H9 (cell line): ENCODE measurements around the gene PHOSPHO1. TPM values are rescaled to one million over a fixed set of nuclear protein-coding genes. Genes with fewer than 3 reads are reported as not detected.

Experiments
- DNase-seq: peaks from one replicate; pipeline ENCODE4 v3.0.0-alpha.2; 2017
- H2AFZ ChIP-seq: one replicate; pipeline ENCODE4 v1.6.1; 2013; ENCODE audit warnings: mild to moderate bottlenecking, low read length, control low read depth, moderate library complexity
- H2AK5ac ChIP-seq: 2 replicates; pipeline ENCODE4 v1.6.1; 2013; ENCODE audit warnings: low read length, control low read depth, mixed read lengths; ENCODE audit not compliant: insufficient read length
- H2BK120ac ChIP-seq: one replicate; pipeline ENCODE4 v1.6.1; 2013; ENCODE audit warnings: low read depth, mild to moderate bottlenecking, low read length, control low read depth, inconsistent platforms; ENCODE audit not compliant: poor library complexity, severe bottlenecking
- H2BK12ac ChIP-seq: 2 replicates; pipeline ENCODE4 v1.6.1; 2013; ENCODE audit warnings: low read length, control low read depth, mixed read lengths, low read depth; ENCODE audit not compliant: insufficient read length
- H2BK15ac ChIP-seq: 2 replicates; pipeline ENCODE4 v1.6.1; 2013; ENCODE audit warnings: low read depth, low read length, control low read depth
- H2BK20ac ChIP-seq: one replicate; pipeline ENCODE4 v1.6.1; 2013; ENCODE audit warnings: low read depth, mild to moderate bottlenecking, low read length, control low read depth, inconsistent platforms; ENCODE audit not compliant: poor library complexity, severe bottlenecking
- H2BK5ac ChIP-seq: 2 replicates; pipeline ENCODE4 v1.6.1; 2013; ENCODE audit warnings: low read length, control low read depth, mixed read lengths; ENCODE audit not compliant: insufficient read length
- H3K14ac ChIP-seq: 2 replicates; pipeline ENCODE4 v1.6.1; 2013; ENCODE audit warnings: low read length, control low read depth; ENCODE audit not compliant: insufficient read depth
- H3K18ac ChIP-seq: 2 replicates; pipeline ENCODE4 v1.6.1; 2013; ENCODE audit warnings: low read depth, mild to moderate bottlenecking, mixed read lengths, low read length, control low read depth; ENCODE audit not compliant: insufficient read length
- H3K23ac ChIP-seq: 2 replicates; pipeline ENCODE4 v1.6.1; 2013; ENCODE audit warnings: low read length, control low read depth, mixed read lengths, low read depth; ENCODE audit not compliant: insufficient read length
- H3K23me2 ChIP-seq: 2 replicates; pipeline ENCODE4 v1.6.1; 2013; ENCODE audit warnings: low read depth, mild to moderate bottlenecking, mixed read lengths, low read length, control low read depth; ENCODE audit not compliant: insufficient read length, poor library complexity, severe bottlenecking
- H3K27ac ChIP-seq: 2 replicates; pipeline ENCODE4 v1.5.1; 2013; ENCODE audit warnings: low read length, control low read depth, mixed read lengths, low read depth; ENCODE audit not compliant: insufficient read length
- H3K27me3 ChIP-seq: 2 replicates; pipeline ENCODE4 v1.6.1; 2013; ENCODE audit warnings: low read length, control low read depth, inconsistent platforms; ENCODE audit not compliant: insufficient read depth
- H3K4ac ChIP-seq: 2 replicates; pipeline ENCODE4 v1.6.1; 2013; ENCODE audit warnings: low read depth, mild to moderate bottlenecking, control low read depth, inconsistent platforms, low read length, moderate library complexity
- H3K4me1 ChIP-seq: 2 replicates; pipeline ENCODE4 v1.6.1; 2013; ENCODE audit warnings: low read length, control low read depth, inconsistent platforms; ENCODE audit not compliant: insufficient read depth
- H3K4me2 ChIP-seq: 2 replicates; pipeline ENCODE4 v1.6.1; 2013; ENCODE audit warnings: low read length, control low read depth, mixed read lengths; ENCODE audit not compliant: insufficient read length, insufficient read depth
- H3K56ac ChIP-seq: 2 replicates; pipeline ENCODE4 v1.6.1; 2013; ENCODE audit warnings: low read depth, mild to moderate bottlenecking, mixed read lengths, low read length, control low read depth; ENCODE audit not compliant: insufficient read length
- H3K79me1 ChIP-seq: 2 replicates; pipeline ENCODE4 v1.6.1; 2013; ENCODE audit warnings: low read depth, mild to moderate bottlenecking, moderate library complexity, low read length, control low read depth, inconsistent platforms; ENCODE audit not compliant: insufficient read depth, poor library complexity, severe bottlenecking
- H3K79me2 ChIP-seq: 2 replicates; pipeline ENCODE4 v1.6.1; 2013; ENCODE audit warnings: low read length, control low read depth, inconsistent platforms; ENCODE audit not compliant: insufficient read depth
- H3K9ac ChIP-seq: 2 replicates; pipeline ENCODE4 v1.6.1; 2013; ENCODE audit warnings: low read length, control low read depth, mixed read lengths; ENCODE audit not compliant: insufficient read length; ENCODE audit errors: extremely low read depth
- H3K9me3 ChIP-seq: one replicate; pipeline ENCODE4 v1.6.1; 2013; ENCODE audit warnings: low read depth, low read length, inconsistent platforms; ENCODE audit not compliant: control insufficient read depth
- H3T11ph ChIP-seq: one replicate; pipeline ENCODE4 v1.6.1; 2013; ENCODE audit warnings: mild to moderate bottlenecking, low read length, control low read depth, inconsistent platforms
- H4K20me1 ChIP-seq: one replicate; pipeline ENCODE4 v1.6.1; 2013; ENCODE audit not compliant: control insufficient read depth, insufficient read length, insufficient read depth
- H4K5ac ChIP-seq: 2 replicates; pipeline ENCODE4 v1.6.1; 2013; ENCODE audit warnings: low read depth, mild to moderate bottlenecking, mixed read lengths, low read length, control low read depth; ENCODE audit not compliant: insufficient read length
- H4K8ac ChIP-seq: replicated peaks from 2 replicates; pipeline ENCODE4 v1.6.1; 2013; ENCODE audit warnings: low read length, control low read depth, mixed read lengths, low read depth; ENCODE audit not compliant: insufficient read length
- H4K91ac ChIP-seq: 2 replicates; pipeline ENCODE4 v1.6.1; 2013; ENCODE audit warnings: low read depth, mild to moderate bottlenecking, moderate library complexity, mixed read lengths, low read length, control low read depth; ENCODE audit not compliant: insufficient read length
- H3K27ac Mint-ChIP-seq, 3 experiments: 2 replicates in 2 of 3; 3 replicates in 1 of 3; pipeline ENCODE4 v1.8.0; 2020 to 2021; ENCODE audit warnings: mixed read lengths in 3 of 3, mild to moderate bottlenecking in 1 of 3, moderate library complexity in 1 of 3
- H3K27me3 Mint-ChIP-seq: 2 replicates; pipeline ENCODE4 v1.8.0; 2021; ENCODE audit warnings: low read depth, mild to moderate bottlenecking, moderate library complexity, mixed read lengths
- H3K36me3 Mint-ChIP-seq, 3 experiments: 2 replicates in 2 of 3; 3 replicates in 1 of 3; pipeline ENCODE4 v1.8.0; 2020 to 2021; ENCODE audit warnings: low read depth in 3 of 3, mixed read lengths in 3 of 3; ENCODE audit not compliant: insufficient read depth in 1 of 3
- H3K4me1 Mint-ChIP-seq, 2 experiments: 2 replicates each; pipeline ENCODE4 v1.8.0; 2020; ENCODE audit warnings: mixed read lengths in 2 of 2
- H3K4me3 Mint-ChIP-seq, 2 experiments: 2 replicates in 1 of 2; 3 replicates in 1 of 2; pipeline ENCODE4 v1.8.0; 2020 to 2021; ENCODE audit warnings: mild to moderate bottlenecking in 2 of 2, mixed read lengths in 2 of 2, moderate library complexity in 1 of 2
- H3K9me3 Mint-ChIP-seq, 2 experiments: 2 replicates in 1 of 2; 3 replicates in 1 of 2; pipeline ENCODE4 v1.8.0; 2020; ENCODE audit warnings: mild to moderate bottlenecking in 2 of 2, mixed read lengths in 2 of 2, moderate library complexity in 1 of 2
- WGBS: extraction: QIAGEN DNeasy Blood & Tissue Kit; methylation state at CpG from one replicate; pipeline ENCODE4 v1.1.7; 2013; ENCODE audit warnings: missing lambda C conversion rate, low lambda C conversion rate, mixed read lengths; ENCODE audit not compliant: insufficient read length; ENCODE audit errors: extremely low coverage; 5-methylcytosine and 5-hydroxymethylcytosine counted together
- total RNA-seq: library from RNA; stranded (reverse); gene quantifications from 2 replicates; pipeline ENCODE4 v1.2.1, GENCODE V29; 2021
- TF ChIP-seq, protein P1 (sequence below): fragments of 200-600 bp; sonication (generic); conservative IDR thresholded peaks from 3 replicates; pipeline ENCODE4 v1.8.0; 2021; ENCODE audit warnings: antibody characterized with exemption, mild to moderate bottlenecking

Gene PHOSPHO1
- total RNA-seq, 1 experiment from 2014 or later = 0.63 TPM

DNA sequence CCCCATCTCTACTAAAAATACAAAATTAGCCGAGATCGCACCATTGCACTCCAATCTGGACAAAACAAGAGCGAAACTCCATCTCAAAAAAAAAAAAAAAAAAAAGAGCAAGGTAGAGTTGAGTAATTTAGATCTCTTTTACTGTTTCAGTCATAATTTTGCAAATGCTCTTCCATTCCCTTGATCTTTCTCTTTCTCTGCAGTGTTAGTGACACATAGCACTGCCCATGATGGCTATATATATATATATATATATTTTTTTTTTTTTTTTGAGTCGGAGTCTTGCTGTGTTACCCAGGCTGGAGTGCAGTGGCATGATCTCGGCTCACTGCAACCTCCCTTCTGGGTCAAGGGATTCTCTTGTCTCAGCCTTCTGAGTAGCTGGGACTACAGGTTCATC is 12.2 kb upstream of the PHOSPHO1 start:
- Histone ChIP-seq H3T11ph (no peak overlapping the region), H3K79me1 (no peaks in the 10 kb centered on the region), H3K9ac (no peak overlapping the region), H2BK15ac (no peak overlapping the region), H2BK12ac (no peak overlapping the region), H3K4ac (no peak overlapping the region), H2BK20ac (no peak overlapping the region), H4K8ac (no peak overlapping the region), H3K56ac (no peak overlapping the region), H4K20me1 (no peaks in the 10 kb centered on the region), H2BK5ac (no peak overlapping the region), H3K18ac (no peak overlapping the region), H2AK5ac (no peak overlapping the region), H3K27ac (no peak overlapping the region), H2BK120ac (no peak overlapping the region), H3K79me2 (no peaks in the 10 kb centered on the region), H4K91ac (no peak overlapping the region), H3K4me1 (no peaks in the 10 kb centered on the region), H3K23me2 (no peaks in the 10 kb centered on the region), H3K14ac (no peak overlapping the region), H4K5ac (no peak overlapping the region), H3K9me3 (no peaks in the 10 kb centered on the region), H3K23ac (no peak overlapping the region), H2AFZ (no peak overlapping the region), H3K27me3 (no peaks in the 10 kb centered on the region), H3K4me2 (no peak overlapping the region)
- H3K27me3 Mint-ChIP-seq = peaks cover 2% of the 10 kb centered on the region
- no peak overlapping the region for H3K27ac Mint-ChIP-seq
- H3K36me3 Mint-ChIP-seq = no peaks in the 10 kb centered on the region
- DNase-seq = no peak
- TF ChIP-seq, protein P1, sequence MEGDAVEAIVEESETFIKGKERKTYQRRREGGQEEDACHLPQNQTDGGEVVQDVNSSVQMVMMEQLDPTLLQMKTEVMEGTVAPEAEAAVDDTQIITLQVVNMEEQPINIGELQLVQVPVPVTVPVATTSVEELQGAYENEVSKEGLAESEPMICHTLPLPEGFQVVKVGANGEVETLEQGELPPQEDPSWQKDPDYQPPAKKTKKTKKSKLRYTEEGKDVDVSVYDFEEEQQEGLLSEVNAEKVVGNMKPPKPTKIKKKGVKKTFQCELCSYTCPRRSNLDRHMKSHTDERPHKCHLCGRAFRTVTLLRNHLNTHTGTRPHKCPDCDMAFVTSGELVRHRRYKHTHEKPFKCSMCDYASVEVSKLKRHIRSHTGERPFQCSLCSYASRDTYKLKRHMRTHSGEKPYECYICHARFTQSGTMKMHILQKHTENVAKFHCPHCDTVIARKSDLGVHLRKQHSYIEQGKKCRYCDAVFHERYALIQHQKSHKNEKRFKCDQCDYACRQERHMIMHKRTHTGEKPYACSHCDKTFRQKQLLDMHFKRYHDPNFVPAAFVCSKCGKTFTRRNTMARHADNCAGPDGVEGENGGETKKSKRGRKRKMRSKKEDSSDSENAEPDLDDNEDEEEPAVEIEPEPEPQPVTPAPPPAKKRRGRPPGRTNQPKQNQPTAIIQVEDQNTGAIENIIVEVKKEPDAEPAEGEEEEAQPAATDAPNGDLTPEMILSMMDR = no peak
- no peak overlapping the region for H3K4me3 Mint-ChIP-seq
- no CpG with 5 or more reads among the region's 5 CpGs for WGBS
- no peaks in the 10 kb centered on the region; a peak in 1 of 5 replicates for H3K9me3 Mint-ChIP-seq
- peaks cover 0 to 5% of the 10 kb centered on the region in 2 experiments; a peak in 2 of 4 replicates for H3K4me1 Mint-ChIP-seq
